KMS-11 (cell line): ENCODE data around the gene WNT6.

Experiments
- H2AFZ ChIP-seq: fragments of 200-600 bp; sonication (generic); 2 replicates; pipeline ENCODE4 v1.6.1; 2016; ENCODE audit warnings: antibody characterized with exemption, mixed run types, low read depth
- H3K27ac ChIP-seq: fragments of 200-600 bp; sonication (generic); 2 replicates; pipeline ENCODE4 v1.6.1; 2016; ENCODE audit warnings: mild to moderate bottlenecking, mixed run types
- H3K27me3 ChIP-seq: fragments of 200-600 bp; sonication (generic); 2 replicates; pipeline ENCODE4 v1.6.1; 2017; ENCODE audit warnings: mild to moderate bottlenecking, low read depth, mixed run types, moderate library complexity; ENCODE audit not compliant: insufficient read depth
- H3K36me3 ChIP-seq: fragments of 200-600 bp; sonication (generic); 2 replicates; pipeline ENCODE4 v1.6.1; 2017; ENCODE audit warnings: mild to moderate bottlenecking, mixed run types; ENCODE audit not compliant: insufficient read depth
- H3K4me1 ChIP-seq: fragments of 200-600 bp; sonication (generic); 2 replicates; pipeline ENCODE4 v1.6.1; 2016; ENCODE audit warnings: mild to moderate bottlenecking, low read depth, mixed run types; ENCODE audit not compliant: poor library complexity, severe bottlenecking
- H3K4me2 ChIP-seq: fragments of 200-600 bp; sonication (generic); 2 replicates; pipeline ENCODE4 v1.7.0; 2016; ENCODE audit warnings: mild to moderate bottlenecking, mixed run types
- H3K4me3 ChIP-seq: fragments of 200-600 bp; sonication (generic); IDR thresholded peaks from 2 replicates; pipeline ENCODE4 v1.6.1; 2017; ENCODE audit warnings: low read depth, low read length, mixed read lengths; ENCODE audit not compliant: insufficient read depth
- H3K79me2 ChIP-seq: fragments of 200-600 bp; sonication (generic); 2 replicates; pipeline ENCODE4 v1.6.1; 2016; ENCODE audit warnings: low read depth, mixed run types; ENCODE audit not compliant: insufficient read depth
- H3K9ac ChIP-seq: fragments of 200-600 bp; sonication (generic); 2 replicates; pipeline ENCODE4 v1.6.1; 2016; ENCODE audit warnings: mild to moderate bottlenecking, mixed run types
- H4K20me1 ChIP-seq: fragments of 200-600 bp; sonication (generic); 2 replicates; pipeline ENCODE4 v1.6.1; 2016; ENCODE audit warnings: mild to moderate bottlenecking, mixed run types; ENCODE audit not compliant: insufficient read depth
- CTCF ChIP-seq: fragments of 200-600 bp; sonication (generic); conservative IDR thresholded peaks from 2 replicates; pipeline ENCODE4 v1.6.1; 2017; ENCODE audit warnings: low read depth, mild to moderate bottlenecking, antibody characterized with exemption, low read length, moderate library complexity, mixed read lengths

Gene WNT6

GRCh38 chr2:218894151-218894879, 34.7 kb downstream of the WNT6 start:
- H3K79me2 ChIP-seq: peaks cover 20% of the 10 kb centered on the region; the same call in 1 of the 2 replicates
- no peak overlapping the region for H3K4me3 ChIP-seq
- no peaks in the 10 kb centered on the region for H4K20me1 ChIP-seq
- H3K36me3 ChIP-seq: no peaks in the 10 kb centered on the region
- H2AFZ ChIP-seq: no peak overlapping the region
- H3K4me1 ChIP-seq: peaks cover 77% of the 10 kb centered on the region
- peak overlapping the region; percentile 97 for H3K27ac ChIP-seq
- no peak for TF ChIP-seq CTCF
- H3K9ac ChIP-seq: peak overlapping the region; percentile 80; the same call in 1 of the 2 replicates
- H3K27me3 ChIP-seq: no peaks in the 10 kb centered on the region
- peak overlapping the region; percentile 96 for H3K4me2 ChIP-seq

GRCh38 chr2:218894880-218895157, 35.2 kb downstream of the WNT6 start:
- no peak overlapping the region for H2AFZ ChIP-seq
- no peaks in the 10 kb centered on the region for H3K27me3 ChIP-seq
- H3K4me1 ChIP-seq: peaks cover 75% of the 10 kb centered on the region
- H3K4me2 ChIP-seq: peak overlapping the region; percentile 96
- no peaks in the 10 kb centered on the region for H3K36me3 ChIP-seq
- peak overlapping the region; percentile 97; the same call in 1 of the 2 replicates for H3K27ac ChIP-seq
- no peaks in the 10 kb centered on the region for H4K20me1 ChIP-seq
- no peak for TF ChIP-seq CTCF
- H3K4me3 ChIP-seq: no peak overlapping the region
- H3K9ac ChIP-seq: peak overlapping the region; percentile 80; the same call in 1 of the 2 replicates
- peaks cover 20% of the 10 kb centered on the region; the same call in 1 of the 2 replicates for H3K79me2 ChIP-seq

GRCh38 chr2:218895326-218895725, 35.7 kb downstream of the WNT6 start:
- Histone ChIP-seq H3K79me2 (peaks cover 20% of the 10 kb centered on the region; the same call in 1 of the 2 replicates), H3K4me2 (peak overlapping the region; percentile 96), H3K4me3 (no peak overlapping the region), H2AFZ (no peak overlapping the region), H4K20me1 (no peaks in the 10 kb centered on the region), H3K27me3 (no peaks in the 10 kb centered on the region), H3K36me3 (no peaks in the 10 kb centered on the region), H3K4me1 (peaks cover 71% of the 10 kb centered on the region), H3K27ac (peak overlapping the region; percentile 97), H3K9ac (peak overlapping the region; percentile 80; the same call in 1 of the 2 replicates)
- TF ChIP-seq CTCF: no peak

GRCh38 chr2:218895759-218896500, 36.3 kb downstream of the WNT6 start:
- H3K4me3 ChIP-seq: no peak overlapping the region
- peaks cover 20% of the 10 kb centered on the region; the same call in 1 of the 2 replicates for H3K79me2 ChIP-seq
- H3K27ac ChIP-seq: peak overlapping the region; percentile 97
- no peaks in the 10 kb centered on the region for H3K27me3 ChIP-seq
- peaks cover 64% of the 10 kb centered on the region for H3K4me1 ChIP-seq
- H3K36me3 ChIP-seq: no peaks in the 10 kb centered on the region
- H4K20me1 ChIP-seq: no peaks in the 10 kb centered on the region
- no peak for TF ChIP-seq CTCF
- peak overlapping the region; percentile 80; the same call in 1 of the 2 replicates for H3K9ac ChIP-seq
- H2AFZ ChIP-seq: no peak overlapping the region
- peak overlapping the region; percentile 96 for H3K4me2 ChIP-seq
